NCI-H82 treated with DMSO at 0.1 percent for 48 hours (cell line): ENCODE results near the gene PDE4D.

Experiments
- DNase-seq: peaks from one replicate; lab custom pipeline; 2025; ENCODE audit not compliant: unreplicated experiment; lab: John Stamatoyannopoulos, UW

The PDE4D gene

GRCh38 chr5:59560553-59560952 is 333.0 kb downstream of the PDE4D start:
- no peak for DNase-seq

GRCh38 chr5:59559847-59560246 is 333.7 kb downstream of the PDE4D start:
- no peak for DNase-seq

- no peak for DNase-seq
These were observed 334.2 kb downstream of the PDE4D start for GRCh38 chr5:59559323-59559722.

- DNase-seq: no peak
These were observed 335.0 kb downstream of the PDE4D start for GRCh38 chr5:59558501-59558900.

- DNase-seq: no peak
These were observed 336.0 kb downstream of the PDE4D start for GRCh38 chr5:59557572-59557971.

GRCh38 chr5:59555596-59555995 is 337.9 kb downstream of the PDE4D start:
- DNase-seq: no peak

- DNase-seq: no peak
These were observed 339.0 kb downstream of the PDE4D start for GRCh38 chr5:59554501-59554900.

- DNase-seq: no peak
These were observed 339.5 kb downstream of the PDE4D start for GRCh38 chr5:59553992-59554391.

- DNase-seq: no peak
These were observed 344.6 kb downstream of the PDE4D start for GRCh38 chr5:59548807-59549357.

- DNase-seq: no peak
These were observed 345.8 kb downstream of the PDE4D start for GRCh38 chr5:59547731-59548130.

- DNase-seq: no peak
These were observed 349.0 kb downstream of the PDE4D start for GRCh38 chr5:59544573-59544972.

- no peak for DNase-seq
These were observed 349.6 kb downstream of the PDE4D start for GRCh38 chr5:59543821-59544442.

GRCh38 chr5:59542851-59543820 is 350.4 kb downstream of the PDE4D start:
- no peak for DNase-seq

GRCh38 chr5:59542306-59542705 is 351.2 kb downstream of the PDE4D start:
- no peak for DNase-seq

GRCh38 chr5:59540366-59540765 is 353.2 kb downstream of the PDE4D start:
- no peak for DNase-seq

GRCh38 chr5:59538750-59539121 is 354.8 kb downstream of the PDE4D start:
- no peak for DNase-seq

GRCh38 chr5:59537961-59538749 is 355.4 kb downstream of the PDE4D start:
- DNase-seq: no peak

GRCh38 chr5:59536875-59537274 is 356.7 kb downstream of the PDE4D start:
- no peak for DNase-seq

- no peak for DNase-seq
These were observed 358.0 kb downstream of the PDE4D start for GRCh38 chr5:59535561-59535960.

GRCh38 chr5:59533730-59534108 is 359.8 kb downstream of the PDE4D start:
- no peak for DNase-seq

- no peak for DNase-seq
These were observed 360.4 kb downstream of the PDE4D start for GRCh38 chr5:59532979-59533729.
